ENCODE data around the gene THAP3.
A peak's percentile ranks its signal among the peaks of the same experiment; 100 is the strongest.
"Not testable (repeated sequence)": the region's sequence is repeated elsewhere in the genome, so short reads cannot be mapped to it uniquely, and the experiment has no call there.

THAP3 gene

GRCh38 chr1:6591222-6591621 lies 33.4 kb upstream of the THAP3 start:
- no peak for DNase-seq (ENCODE audit: low read depth in 2 of 3, low spot score in 1 of 3)

DNA sequence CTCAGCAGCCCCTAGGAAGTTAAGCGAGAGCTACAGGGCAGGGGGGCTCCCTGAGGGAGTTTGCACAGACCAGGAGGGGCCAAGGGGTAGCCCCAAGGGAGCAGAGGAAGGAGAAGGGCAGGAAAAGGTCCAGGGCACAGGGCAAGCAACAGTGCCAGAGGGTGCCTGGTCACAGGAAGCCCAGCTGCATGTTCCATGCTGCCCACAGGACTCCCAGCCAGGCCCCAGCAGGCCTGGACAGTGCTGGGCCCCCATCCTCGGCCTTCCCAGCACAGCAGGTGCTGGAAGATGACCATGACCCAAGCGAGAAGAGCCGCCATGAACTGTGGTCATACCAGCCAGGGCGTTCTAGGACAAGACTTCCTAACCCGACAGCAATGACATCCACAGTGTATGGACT lies 33.0 kb upstream of the THAP3 start:
- DNase-seq (ENCODE audit: low read depth in 2 of 3, low spot score in 1 of 3), result no peak

DNA sequence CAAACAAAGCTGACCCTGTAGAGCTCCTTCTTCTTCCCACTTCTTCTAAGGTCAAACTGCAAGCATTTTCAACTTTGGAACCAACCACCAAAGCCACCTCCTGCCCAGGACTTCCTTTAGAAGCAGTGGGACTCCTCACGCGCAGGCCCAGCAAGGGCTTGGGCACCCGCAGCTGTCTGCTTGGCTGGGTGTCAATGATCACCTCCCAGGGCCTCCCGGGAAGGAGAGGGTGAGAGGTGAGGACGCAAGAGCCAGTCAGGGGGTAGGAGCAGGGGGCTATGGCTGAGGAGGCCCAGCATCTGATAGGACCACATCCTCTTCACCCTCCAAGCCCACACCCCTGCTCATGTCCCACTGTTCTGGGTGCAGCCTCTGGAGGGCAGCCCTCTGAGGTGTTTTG lies 32.2 kb upstream of the THAP3 start:
- no peak for DNase-seq (ENCODE audit: low read depth in 2 of 3, low spot score in 1 of 3)

- no peak for DNase-seq (ENCODE audit: low read depth in 2 of 3, low spot score in 1 of 3)
These were observed 31.6 kb upstream of the THAP3 start for GRCh38 chr1:6592865-6593593.

DNA sequence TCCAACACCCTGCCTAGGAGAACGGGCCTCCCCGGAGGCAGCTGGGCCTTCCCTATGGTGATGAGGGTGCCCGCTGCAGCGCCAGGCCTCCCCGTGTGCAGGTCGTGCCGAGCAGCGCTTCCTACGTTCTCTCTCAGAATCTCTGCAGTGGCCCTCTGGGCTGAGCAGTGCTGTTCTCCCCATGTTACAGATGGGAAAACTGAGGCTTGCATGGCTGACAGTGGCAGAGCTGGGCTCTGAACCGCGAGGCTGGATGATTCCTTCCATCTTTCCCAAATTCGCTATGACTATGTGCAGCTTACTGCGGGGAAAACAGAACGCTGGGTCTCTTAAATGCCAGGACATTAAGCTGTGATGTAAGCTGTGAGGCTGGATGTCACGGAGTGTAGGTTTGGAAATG lies 30.9 kb upstream of the THAP3 start:
- no peak for DNase-seq (ENCODE audit: low read depth in 2 of 3, low spot score in 1 of 3)

GRCh38 chr1:6594977-6595740 lies 29.5 kb upstream of the THAP3 start:
- DNase-seq (ENCODE audit: low read depth in 2 of 3, low spot score in 1 of 3), result no peak

GRCh38 chr1:6596351-6596750 lies 28.3 kb upstream of the THAP3 start:
- DNase-seq (ENCODE audit: low read depth in 2 of 3, low spot score in 1 of 3), result no peak

- DNase-seq (ENCODE audit: low read depth in 2 of 3, low spot score in 1 of 3), result no peak
These were observed 27.5 kb upstream of the THAP3 start for GRCh38 chr1:6596886-6597776.

- DNase-seq (ENCODE audit: low read depth in 2 of 3, low spot score in 1 of 3), result no peak
These were observed 26.9 kb upstream of the THAP3 start for GRCh38 chr1:6597777-6598131.

- no peak for DNase-seq (ENCODE audit: low read depth in 2 of 3, low spot score in 1 of 3)
These were observed 25.3 kb upstream of the THAP3 start for GRCh38 chr1:6599141-6599975.

DNA sequence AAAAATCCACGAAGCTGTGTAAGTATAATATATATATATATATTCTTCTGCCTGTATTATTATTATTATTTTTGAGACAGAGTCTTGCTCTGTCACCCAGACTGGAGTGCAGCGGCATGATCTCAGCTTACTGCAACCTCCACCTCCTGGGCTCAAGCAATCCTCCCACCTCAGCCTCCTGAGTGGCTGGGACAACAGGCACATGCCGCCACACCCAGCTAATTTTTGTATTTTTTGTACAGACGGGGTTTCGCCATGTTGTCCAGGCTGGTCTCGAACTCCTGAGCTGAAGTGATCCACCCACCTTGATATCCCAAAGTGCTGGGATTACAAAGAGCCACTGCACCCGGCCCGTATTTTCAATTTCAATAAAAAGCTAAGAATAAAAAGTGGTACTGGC lies 24.7 kb upstream of the THAP3 start:
- not testable (repeated sequence) for DNase-seq (ENCODE audit: low read depth in 2 of 3, low spot score in 1 of 3)

- no peak for DNase-seq (ENCODE audit: low read depth in 2 of 3, low spot score in 1 of 3)
These were observed 24.1 kb upstream of the THAP3 start for GRCh38 chr1:6600410-6601048.

- DNase-seq (ENCODE audit: low read depth in 2 of 3, low spot score in 1 of 3), result peak; percentile 78 to 81 (median 79)
These were observed 23.4 kb upstream of the THAP3 start for GRCh38 chr1:6601049-6601922.

GRCh38 chr1:6601923-6602668 lies 22.6 kb upstream of the THAP3 start:
- no peak for DNase-seq (ENCODE audit: low read depth in 2 of 3, low spot score in 1 of 3)

DNA sequence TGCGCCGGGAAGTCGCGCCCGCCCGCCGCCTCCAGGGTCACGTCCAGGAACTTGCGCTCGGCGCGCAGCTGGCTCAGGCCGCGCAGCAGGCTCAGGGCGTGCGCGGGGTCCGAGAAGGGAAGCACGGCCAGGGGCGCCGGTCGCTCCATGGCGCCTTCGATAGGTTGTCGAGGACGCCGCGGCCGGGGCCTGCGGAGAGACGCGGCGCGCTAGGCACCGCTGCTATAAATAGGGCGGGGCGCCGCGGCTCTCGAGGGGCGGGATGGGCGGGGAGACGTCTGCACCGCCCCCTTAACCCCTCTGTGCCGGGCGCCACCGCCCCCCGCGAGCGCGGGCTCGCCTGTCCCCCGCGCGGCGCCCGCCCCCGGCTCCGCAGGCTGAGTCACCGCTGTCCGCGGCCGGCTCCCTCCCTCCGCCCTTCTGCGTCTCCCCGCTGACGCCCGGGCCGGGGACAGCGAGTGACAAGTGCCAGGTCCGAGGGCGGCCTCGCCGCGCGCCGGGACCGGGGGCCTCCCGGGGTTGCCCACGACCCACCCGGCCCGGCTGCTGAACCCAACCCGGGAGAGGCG lies 21.9 kb upstream of the THAP3 start, which contains the start of gene KLHL21:
Gene KLHL21, minus strand, starts transcription at position 201 of the 569 bp plus-strand sequence. Its CDS starts 52 bp downstream, at position 149.
- DNase-seq (ENCODE audit: low read depth in 2 of 3, low spot score in 1 of 3), result peak; percentile 72 to 87 (median 74)

GRCh38 chr1:6603238-6603914 lies 21.3 kb upstream of the THAP3 start:
- DNase-seq (ENCODE audit: low read depth in 2 of 3, low spot score in 1 of 3), result peak in 2 of 3 donors; percentile 47 to 54

DNA sequence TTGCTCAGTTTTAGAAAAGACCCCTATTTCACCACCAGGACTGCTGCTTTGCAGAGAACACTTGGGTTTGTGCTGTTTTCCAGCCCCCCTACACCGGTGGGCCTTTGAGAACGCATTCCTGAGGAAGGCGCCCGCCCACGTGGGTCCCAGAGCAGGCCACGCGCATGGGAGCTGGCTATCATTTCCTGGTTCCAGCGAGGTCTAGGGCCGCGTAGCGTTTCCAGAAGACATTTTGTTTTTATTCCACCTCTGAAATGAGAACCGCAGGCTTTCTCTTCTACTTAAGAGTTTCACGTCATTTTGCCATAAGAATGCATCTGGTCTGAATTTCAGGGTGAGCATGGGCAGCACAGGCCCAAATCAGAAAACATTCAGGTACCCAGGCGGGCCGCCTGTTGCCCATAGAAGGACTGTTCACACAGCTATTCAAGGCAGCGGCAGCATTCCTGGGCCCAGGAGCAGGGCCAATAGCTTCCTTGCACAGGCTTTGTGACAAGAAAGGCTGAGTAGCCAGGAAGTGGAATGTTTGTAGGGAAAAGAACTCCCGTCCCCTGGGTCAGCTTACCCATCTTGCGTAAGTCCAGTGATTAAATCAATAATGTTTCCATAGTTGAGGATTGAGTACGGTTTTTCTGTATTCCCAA lies 20.6 kb upstream of the THAP3 start:
- DNase-seq (ENCODE audit: low read depth in 2 of 3, low spot score in 1 of 3), result no peak
